GM12873 (cell line): ENCODE results near the gene TEX261.

Experiments
- TF ChIP-seq, protein P1 (sequence below): IDR thresholded peaks from 2 replicates; pipeline ENCODE4 v1.5.1; 2012; ENCODE audit warnings: low read depth, mild to moderate bottlenecking, moderate library complexity, low read length, control low read depth; ENCODE audit not compliant: insufficient read depth; ENCODE audit errors: missing control alignments

The TEX261 gene

GRCh38 chr2:70985283-70985688 is 9.4 kb downstream of the TEX261 start:
- TF ChIP-seq, protein P1, sequence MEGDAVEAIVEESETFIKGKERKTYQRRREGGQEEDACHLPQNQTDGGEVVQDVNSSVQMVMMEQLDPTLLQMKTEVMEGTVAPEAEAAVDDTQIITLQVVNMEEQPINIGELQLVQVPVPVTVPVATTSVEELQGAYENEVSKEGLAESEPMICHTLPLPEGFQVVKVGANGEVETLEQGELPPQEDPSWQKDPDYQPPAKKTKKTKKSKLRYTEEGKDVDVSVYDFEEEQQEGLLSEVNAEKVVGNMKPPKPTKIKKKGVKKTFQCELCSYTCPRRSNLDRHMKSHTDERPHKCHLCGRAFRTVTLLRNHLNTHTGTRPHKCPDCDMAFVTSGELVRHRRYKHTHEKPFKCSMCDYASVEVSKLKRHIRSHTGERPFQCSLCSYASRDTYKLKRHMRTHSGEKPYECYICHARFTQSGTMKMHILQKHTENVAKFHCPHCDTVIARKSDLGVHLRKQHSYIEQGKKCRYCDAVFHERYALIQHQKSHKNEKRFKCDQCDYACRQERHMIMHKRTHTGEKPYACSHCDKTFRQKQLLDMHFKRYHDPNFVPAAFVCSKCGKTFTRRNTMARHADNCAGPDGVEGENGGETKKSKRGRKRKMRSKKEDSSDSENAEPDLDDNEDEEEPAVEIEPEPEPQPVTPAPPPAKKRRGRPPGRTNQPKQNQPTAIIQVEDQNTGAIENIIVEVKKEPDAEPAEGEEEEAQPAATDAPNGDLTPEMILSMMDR: no peak

- TF ChIP-seq, protein P1: peak; percentile 97
Measured at GRCh38 chr2:70984576-70985282, 9.9 kb downstream of the TEX261 start.

DNA sequence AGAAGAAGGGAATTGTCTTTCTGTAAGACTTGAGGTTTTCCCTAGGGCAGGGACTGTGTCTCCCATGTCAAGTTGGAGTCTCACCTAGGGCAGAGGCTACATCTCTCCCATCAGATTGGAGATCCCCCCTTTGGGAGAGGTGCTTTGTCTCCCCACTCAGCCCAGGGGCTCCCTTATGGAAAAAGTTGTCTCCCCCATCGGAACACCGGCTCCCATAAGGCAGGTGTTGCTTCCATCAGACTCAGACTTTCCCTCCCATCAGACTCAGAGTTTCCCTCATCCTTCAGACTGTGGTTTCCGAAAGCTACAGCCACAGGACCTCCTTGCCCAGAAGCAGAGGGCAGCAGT is 10.5 kb downstream of the TEX261 start:
- TF ChIP-seq, protein P1: no peak

GRCh38 chr2:70983506-70984227 is 11.0 kb downstream of the TEX261 start:
- TF ChIP-seq, protein P1: no peak

- TF ChIP-seq, protein P1: no peak
Measured at GRCh38 chr2:70982971-70983370, 11.7 kb downstream of the TEX261 start.

DNA sequence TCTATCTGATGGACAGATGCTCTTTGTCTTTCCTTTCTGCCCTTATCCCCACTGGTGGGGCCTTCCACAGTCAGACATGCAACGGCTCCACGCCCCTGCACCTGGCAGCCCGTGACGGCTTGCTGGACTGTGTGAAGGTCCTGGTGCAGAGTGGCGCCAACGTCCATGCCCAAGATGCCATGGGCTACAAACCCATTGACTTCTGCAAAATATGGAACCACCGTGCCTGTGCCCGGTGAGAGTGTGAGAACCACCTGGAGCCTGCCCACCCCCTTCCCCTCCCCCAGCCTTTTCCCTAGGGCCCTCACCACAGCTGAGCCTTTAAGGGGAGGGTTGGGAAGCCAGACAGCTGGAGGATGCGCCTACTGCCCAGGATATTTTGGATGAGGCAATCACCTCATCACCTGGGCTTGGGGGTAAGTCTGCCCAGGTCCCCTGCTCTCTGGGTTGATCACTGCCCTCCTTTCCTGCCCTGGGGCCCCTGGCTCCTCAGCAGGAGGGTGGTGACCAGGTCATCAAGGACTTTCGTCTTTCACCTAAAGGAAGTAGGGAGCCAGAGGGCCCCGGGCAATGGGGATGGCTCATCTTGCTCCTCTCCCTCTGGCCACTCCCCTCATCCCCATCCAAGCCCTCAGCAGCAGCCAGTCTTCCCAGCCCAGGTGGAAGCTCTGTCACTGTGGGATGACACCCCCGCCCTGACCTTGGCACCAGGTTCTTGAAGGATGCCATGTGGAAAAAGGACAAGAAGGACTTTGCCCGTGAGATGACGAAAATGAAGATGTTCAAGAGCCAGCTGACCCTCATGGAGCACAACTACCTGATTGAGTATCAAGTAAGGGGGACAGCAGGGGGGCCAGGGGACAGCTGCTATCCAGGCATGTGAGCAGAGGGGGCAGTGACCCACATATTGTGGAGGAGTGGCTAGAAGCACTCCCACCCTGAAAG is 12.5 kb downstream of the TEX261 start:
- TF ChIP-seq, protein P1: no peak

DNA sequence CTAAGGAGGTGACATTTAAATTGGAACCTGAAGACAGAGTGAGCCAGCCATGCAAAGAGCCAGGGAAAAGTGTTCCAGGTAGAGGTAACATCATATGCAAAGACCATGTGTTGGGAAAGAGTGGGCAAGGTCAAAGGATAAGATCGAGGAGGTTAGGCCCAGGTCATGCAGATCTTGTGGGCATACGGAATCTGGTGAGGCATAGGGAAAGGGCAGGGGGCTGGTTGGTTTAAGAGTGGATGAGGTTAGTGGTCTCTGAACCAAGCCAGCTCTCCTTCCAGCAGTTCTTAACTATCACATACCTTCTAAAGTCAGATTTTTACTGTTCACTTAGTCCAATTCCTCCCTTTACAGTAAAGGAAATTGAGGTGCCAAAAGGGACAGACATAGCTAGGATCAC is 13.3 kb downstream of the TEX261 start:
- TF ChIP-seq, protein P1: no peak
